HK-2 (cell line): ENCODE data around the gene NLRC3.
A peak's percentile ranks its signal among the peaks of the same experiment; 100 is the strongest.

Source experiments
- DNase-seq: peaks from one replicate; pipeline ENCODE4 v3.0.0-alpha.2; 2018; ENCODE audit not compliant: unreplicated experiment

Gene NLRC3

DNA sequence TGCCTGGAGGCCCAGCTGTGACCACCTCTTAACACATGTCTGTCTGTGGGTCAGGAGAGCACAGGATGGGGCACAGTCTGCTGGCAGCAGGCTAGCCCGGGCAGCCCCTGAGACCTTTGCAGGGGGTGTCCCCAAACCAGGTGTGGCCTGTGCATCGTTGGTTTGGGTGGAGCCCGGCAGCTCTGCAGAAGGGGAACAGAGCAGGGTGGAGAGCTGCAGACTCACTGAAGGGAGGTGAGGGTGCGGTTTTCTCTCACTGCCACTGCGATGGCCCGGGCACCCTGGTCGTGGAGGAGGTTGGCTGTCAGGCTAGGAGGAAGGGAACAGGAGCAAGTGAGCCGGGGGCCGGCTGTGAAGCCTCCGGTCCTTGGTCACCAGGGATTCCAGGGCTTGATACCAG is 28.8 kb downstream of the NLRC3 start:
- no peak for DNase-seq

DNA sequence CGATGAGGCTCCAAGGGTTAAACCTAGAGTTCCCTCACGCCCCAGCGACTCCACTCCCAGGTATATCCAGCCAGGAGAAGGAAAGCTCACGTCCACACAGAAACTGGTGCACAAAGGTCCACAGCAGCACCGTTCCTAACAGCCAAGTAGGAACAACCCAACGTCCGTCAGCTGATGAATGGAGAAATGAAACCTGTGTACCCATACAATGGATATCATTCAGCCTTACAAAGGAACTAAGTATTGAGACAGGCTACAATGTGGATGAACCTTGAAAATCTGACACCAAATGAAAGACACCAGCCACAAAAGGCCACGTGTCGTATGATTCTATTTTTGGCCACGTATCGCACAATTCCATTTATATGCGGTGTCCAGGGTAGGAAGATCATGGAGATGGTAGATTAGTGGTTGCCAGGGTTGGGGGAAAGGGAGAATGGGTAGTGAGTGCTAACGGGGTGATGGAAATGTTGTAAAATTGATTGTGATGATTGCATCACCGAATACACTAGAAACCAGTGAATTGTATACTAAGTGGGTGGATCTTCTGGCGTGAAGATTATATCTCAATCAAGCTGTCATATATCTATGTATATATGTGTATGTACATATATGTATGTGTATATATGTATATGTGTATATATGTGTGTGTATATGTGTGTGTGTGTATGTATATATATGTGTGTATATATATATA is 30.1 kb downstream of the NLRC3 start:
- DNase-seq, result no peak

DNA sequence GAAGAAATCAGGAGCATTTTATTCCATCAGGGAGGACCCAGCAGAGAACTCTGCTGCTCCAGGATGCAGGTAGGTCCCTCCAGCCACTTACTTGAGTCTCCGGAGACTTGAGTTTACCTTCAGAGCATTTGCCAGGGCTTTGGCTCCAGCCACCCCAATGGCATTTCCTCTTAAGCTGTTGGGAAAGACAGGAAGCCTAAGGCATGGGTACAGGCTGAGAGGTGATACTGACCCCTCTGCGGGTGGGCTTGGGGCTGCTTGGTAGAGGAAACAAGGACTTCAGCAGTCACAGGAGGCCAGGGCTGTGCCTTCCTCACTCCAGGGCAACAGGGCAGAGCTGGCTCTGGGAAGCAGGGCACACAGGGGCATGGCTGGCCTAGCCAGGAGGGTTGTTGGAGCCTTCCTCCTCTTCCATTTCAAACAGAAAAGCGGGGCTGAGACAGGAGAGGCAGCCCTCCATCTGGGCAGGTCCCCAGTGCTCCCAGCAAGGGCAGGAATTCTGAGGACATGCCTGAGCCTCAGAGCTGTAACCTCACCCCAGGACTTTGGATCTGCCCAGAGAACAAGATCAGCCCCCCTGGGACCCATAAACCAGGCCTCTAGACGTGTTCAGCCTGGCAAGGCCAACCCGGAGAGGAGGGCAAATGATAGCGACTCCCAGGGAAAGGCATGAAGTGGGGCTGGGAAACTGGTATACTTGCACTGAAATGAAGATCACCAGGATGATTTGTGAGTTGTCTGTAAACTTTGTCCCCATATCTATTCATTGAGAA is 34.4 kb downstream of the NLRC3 start:
- no peak for DNase-seq

DNA sequence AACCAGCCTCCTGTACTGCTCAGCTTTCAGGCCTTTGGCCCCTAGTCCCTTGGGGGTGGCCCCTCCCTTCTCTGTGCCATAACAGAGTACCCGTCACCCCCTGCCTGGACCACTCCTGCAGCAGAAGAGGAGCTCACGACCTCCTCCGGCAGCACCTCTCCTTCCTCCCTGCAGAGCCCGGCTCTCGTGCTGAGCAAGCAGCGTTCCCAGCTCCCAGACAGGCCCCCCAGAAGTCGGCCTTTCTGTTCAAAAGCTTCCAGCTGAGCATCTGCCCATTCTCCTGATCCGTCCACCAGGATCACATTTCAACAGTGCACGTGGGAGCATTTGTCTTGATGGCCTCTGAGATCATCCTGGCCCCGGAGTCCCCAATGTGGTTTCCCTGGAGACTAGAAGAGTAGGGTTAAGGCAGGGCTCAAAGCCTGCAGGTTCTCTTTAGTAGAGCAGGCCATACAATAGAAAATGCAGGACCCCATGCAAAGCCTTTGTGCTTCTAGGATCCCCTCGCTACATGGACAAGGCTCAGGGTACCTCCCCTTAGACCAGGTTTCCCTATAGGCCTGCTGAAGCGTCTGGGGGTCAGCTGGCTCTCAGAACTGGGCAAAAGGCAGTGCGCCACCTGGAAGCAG is 35.6 kb downstream of the NLRC3 start:
- no peak for DNase-seq

DNA sequence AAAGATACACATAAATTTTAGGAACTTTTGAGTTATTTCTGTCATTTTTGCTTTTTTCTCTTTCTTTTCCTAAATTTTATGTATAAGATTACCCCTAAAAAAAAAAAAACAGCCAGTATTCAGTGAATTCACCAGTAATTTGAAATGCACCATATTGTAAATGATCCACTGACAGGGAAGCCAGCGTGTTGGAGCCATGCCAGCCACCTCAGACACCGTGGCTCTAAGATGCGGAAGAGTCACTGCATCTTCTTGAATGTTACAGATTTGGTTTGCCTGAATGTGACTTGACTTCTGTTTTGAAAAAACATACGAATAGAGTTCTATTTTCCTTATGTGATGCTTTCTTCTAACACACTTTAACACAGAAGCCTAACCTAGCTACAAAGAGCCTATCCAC is 39.0 kb downstream of the NLRC3 start:
- DNase-seq, result no peak

DNA sequence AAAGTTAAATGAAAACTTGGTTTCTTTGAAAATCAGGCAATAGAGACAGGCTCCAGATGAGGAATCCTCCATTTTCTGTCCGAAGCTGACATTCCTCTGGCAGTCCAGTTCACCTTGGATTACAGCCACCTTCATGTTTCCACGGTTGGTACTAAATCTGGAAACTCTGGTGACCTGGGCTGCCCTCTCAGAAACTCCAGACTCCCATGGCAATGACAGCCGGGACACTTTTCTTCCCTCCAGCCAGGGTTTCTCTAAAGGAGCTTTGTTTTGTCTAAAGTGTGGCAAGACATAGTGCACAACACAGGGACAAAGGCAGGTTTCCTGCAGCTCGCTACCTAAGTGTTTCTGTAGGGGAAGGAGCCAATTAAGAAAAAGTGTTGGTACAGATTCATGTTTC is 40.4 kb downstream of the NLRC3 start:
- DNase-seq, result no peak

DNA sequence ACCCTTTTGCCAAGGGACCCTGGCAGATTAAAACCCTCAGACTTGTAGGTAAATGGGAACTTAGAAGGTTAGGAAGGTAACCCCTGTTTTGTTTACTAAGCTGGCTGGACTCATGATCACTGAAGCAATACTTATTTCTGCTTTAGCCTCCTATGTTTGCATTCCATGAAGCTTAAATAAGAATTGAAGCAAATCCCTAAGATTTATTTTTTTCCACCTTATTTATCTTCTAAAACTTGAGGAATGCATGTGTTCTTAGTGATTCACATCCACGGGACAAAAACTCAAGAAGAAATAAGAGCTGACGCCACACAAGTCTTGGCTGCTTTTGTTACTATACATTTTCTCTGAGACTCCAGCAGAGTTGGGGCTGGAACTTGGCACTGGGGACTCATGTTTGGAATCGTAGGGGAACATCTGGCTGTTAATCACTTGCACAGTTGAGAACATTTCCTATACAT is 40.9 kb downstream of the NLRC3 start:
- no peak for DNase-seq

DNA sequence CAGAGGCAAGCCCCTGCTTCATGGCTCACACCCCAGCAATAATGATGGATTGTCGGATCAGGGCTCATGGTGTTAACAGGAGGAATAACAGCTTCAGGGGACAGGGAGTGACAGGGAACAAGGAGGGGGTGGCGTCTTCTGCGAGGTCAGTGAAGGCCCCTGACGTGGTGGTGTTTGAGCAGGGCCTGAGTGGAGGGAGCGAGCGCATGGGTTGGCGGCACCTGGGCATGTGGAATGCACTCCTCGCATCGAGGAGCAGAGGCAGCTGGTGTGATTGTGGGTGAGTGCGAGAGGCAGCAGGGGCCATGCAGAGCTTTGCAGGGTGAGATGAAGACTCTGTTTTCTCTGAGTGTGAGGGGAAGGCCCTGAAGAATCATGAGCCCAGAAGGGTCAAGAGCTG is 43.1 kb downstream of the NLRC3 start:
- no peak for DNase-seq

DNA sequence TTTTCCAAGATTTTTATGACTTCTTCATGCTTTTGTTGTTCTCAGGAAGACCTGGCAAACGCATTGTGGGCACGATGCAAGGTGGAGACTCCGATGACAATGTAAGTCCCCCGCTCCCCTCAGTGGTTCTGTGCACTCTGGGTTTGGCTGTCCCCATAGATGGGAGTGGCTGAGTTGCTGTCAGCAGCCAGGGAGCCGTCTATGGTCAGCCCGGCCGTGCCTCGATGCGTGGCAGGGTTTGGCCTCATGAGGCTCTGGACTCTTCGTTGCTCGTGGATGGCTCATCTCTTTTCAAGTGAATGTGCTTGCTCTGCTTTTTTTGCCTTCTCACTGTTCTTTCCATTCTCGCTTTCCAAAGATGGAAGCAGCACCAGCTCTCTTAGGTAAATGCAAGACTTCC is 44.5 kb downstream of the NLRC3 start:
- no peak for DNase-seq

DNA sequence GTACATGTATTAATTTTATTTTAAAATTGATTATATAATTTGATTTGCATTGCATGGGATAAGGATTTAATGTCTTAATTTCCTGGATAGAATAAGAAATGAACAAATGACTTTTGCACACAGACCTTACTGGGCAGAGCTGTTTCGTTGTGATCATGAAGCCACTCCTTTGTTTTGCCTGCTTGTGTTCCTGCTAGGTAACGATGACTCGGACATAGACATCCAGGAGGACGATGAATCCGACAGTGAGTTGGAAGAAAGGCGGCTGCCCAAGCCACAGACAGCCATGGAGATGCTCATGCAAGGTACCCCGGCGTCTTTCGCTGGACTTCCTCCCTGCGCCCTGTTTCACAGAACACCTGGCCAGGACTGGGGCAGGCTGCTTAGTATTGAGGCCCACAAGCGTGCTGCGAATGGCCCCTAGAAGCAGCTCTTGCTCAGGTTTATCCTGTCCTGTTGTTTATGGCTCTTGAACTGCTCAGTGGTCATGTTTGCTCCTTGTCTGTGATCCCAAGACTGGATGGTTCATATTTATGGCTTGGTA is 46.8 kb downstream of the NLRC3 start:
- DNase-seq, result no peak

DNA sequence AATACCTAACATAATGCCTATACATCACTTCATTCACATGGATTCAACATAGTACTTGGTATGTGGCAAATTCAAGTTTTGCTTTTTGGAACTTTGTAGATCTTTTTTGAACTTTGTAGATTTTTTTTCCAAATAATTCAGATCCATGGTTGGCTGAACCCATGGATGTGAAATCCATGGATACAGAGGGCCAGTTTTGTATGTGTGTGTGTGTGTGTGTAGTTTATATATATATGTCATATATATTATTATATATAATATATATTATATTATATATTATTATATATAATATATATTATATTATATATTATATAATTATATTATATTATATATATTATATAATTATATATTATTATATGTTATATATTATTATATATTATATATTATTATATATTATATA is 48.0 kb downstream of the NLRC3 start:
- no peak for DNase-seq

DNA sequence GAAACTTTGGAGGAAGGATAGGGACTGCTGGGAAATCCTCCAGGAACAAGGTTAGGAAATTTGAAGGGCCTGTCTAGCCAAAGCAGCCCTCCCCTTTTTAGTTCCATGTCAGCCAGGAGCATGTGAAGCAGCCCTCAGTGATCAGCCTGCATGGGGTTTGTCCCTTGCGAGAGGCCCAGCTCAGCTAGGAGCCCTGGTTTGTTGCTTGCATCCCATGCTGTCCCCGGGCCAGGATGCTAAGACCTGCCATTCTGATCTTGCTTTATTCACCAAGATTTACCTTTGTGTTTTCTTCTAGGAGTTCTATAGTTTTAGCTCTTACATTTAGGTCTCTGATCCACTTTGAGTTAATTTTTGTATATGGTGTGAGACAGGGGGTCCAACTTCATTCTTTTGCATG is 48.8 kb downstream of the NLRC3 start:
- DNase-seq, result no peak

DNA sequence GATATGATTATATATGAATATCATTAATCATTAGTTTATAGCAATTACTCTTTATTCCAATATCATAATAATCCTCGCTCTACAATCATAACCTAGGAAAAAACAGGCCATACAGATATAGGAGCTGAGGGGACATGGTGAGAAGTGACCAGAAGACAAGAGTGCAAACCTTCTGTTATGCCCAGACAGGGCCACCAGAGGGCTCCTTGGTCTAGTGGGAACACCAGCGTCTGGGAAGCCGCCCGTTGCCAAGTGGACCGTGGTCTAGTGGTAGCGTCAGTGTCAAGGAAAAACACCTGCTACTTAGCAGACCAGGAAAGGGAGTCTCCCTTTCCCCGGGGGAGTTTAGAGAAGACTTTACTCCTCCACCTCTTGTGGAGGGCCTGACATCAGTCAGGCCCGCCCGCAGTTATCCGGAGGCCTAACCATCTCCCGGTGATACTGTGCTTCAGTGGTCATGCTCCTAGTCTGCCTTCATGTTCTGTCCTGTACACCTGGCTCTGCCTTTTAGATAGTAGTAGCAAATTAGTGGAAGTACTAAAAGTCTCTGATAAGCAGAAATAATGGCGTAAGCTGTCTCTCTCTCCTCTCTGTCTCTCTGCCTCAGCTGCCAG is 49.9 kb downstream of the NLRC3 start:
- peak; percentile 10 for DNase-seq

DNA sequence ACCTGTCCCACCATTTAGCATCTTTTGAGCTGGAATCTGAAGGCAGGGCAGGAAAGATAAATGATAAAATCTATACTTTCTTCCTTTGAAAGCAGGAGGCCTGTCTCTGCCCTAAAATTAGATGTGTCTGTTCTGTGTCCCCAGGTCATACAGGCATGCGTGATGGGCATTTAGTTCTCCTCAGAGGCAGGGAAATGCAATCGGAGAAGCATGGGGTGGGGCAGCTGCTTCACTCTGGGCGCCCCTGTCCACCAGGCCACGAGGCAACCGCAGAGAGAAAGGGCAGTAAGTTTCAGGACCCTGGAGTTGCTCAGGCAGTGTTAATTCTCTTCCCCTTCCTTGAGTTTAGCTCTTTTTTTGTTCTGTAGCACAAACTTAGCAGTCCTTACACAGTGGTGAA is 51.3 kb downstream of the NLRC3 start:
- DNase-seq, result no peak

DNA sequence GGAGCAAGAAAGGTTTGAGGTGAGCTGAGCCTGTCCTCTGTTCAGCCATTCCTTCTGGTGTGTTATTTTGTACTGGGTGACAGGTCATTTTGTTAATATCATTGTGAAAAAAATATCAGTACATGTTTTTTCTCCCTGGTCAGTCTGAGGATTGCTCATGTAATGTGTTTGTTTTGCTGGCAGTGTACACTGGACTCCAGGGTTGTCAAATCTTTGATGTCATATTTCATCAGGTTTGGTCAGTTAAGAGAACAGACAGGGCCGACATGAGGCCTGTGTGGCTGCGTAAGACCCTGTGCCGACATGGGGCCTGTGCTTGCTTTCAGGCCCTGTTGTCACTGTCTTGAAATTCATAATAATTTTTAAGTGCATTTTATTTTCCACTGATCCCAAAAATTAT is 53.9 kb downstream of the NLRC3 start:
- DNase-seq, result no peak

DNA sequence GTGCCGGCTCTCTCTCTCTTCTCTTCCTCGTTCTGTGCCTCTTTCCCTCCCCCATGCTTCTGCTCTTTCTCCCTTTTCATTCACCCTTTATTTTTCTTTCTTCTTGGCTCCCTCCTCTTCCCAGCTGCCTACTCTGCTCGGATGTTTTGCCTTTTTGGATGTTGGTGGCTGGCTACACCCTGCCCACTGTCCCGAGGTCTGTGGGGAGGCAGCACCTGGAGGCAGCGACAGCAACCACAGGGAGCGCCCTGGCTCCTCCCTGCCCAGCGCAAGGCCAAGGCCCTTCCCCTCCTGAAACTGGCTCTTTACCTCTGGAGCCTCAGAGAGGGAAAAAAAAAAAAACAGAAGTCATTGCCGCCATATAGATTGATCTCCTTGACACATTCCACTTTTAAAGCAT is 56.4 kb downstream of the NLRC3 start:
- DNase-seq, result no peak

DNA sequence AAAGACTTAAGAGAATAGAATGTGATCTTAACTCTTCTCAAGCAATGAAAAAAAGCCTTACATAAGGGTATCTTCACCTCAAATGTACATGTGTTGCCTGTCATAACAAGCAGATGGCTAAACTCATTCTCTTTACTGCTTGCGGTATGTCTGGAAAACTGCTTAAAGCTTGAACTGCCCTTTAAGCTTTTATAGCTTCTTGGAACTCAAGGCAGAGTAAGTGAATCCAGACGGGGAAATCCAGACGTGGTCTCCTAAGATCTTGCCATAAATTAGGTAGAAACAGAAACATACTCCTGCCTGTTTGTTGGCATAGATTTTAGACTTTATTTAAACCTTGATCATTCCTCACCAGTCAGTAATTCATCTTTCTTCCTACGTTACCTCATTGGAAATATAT is 56.8 kb downstream of the NLRC3 start:
- DNase-seq, result no peak

DNA sequence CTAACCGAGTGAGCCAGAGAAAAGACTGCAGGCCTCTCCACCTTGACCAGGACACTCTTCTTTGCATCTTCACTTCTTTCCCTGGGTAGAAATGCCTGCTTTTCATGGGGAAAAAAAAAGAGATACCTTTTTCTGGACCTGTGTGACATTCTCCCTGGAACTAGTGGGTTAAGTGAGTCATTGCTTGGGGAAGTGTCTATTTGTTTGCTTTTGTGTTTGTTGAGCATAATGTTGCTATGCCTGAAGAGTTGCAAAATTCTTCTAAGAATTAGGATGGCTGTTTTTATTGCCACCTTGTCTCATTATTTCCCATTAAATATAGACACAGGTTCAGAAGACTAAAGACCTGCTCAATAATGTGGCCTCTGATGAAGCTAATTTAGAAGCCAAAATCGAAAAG is 57.6 kb downstream of the NLRC3 start:
- no peak for DNase-seq

DNA sequence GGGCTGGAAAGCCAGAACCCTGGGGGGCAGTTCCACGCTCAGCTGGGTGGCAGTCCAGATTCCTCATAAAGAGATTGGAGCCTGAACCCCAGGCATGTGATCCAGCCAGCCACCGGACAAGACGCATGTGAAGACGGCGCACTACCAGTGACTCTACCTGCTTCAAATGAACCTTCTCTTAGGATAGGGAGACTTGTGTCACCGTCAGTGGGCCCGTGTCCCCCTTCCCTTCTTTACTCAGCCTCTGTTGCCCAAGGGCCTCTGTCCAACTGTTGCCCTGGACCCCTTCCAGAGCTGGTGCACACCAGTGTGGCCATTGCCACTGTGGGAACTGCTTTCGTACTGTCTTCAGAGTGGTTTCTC is 58.2 kb downstream of the NLRC3 start:
- DNase-seq, result no peak

DNA sequence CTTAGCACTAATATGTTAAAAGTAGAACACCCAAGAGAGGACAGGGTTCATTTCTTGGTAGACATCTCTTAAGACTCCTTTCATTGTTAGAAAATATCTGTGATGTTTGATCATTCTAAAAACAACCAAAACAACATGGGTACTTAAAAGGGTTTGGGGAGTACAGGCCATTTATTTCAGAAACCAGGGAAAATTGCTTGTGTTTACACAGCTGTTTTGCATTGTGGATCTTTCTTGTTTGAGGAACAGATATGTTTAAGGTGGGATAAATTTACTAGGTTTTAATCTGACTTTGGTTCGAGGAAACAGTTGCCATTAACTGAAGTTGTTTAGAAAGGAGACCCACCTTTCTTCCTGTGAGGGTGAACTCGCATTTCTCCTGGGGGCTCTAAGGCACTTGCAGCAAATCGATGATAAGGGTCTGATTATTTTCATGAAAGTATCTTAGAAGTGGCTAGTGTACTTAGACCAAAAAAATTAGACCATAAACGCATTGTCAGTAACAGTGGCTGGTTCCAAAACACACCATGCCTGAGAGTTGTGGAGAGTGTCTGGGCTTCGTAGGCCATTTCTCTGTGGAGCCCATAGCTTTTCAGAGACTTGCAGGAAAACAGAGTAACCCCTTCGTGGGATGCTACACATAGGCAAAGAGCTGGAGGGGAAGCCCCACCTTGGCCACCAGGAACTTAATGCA is 58.8 kb downstream of the NLRC3 start:
- DNase-seq, result no peak

DNA sequence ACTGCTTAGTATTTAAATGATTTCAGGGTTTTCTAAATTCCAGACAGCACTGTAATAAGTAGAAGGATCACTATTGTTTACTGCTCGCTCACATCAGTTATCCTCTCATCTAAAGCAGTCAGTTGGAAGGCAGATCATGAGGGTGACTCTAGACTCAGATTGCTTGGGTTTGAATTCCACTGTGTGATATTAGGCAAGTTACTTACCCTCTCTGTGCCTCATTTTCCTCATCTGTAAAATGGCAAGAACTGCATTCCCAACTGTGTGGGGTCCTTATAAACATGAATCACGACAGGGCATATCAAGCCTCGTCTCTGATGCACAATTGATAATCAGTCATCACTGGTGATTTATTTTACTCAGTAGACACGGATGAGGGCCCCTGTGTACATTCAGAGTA is 61.3 kb downstream of the NLRC3 start:
- no peak for DNase-seq

DNA sequence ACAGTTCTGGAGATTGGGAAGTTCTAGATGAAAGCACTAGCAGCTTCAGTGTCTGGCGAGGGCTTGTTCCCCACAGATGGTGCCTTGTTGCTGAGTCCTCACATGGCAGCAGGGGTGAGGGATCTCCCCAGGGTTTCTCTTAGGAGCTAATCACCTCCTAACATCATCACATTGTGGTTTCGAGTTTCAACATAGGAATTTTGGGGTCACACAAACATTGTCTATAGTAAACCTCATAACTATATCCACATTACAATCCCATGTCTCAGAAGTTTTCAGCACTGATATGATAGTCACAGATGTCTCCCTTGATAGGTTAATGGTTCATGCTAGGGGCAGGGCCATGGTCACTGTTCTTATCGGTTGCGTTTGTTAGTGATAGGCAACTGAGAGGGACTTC is 62.6 kb downstream of the NLRC3 start:
- DNase-seq, result no peak
